Measurements from ENCODE around the gene STUB1.

The STUB1 gene

DNA sequence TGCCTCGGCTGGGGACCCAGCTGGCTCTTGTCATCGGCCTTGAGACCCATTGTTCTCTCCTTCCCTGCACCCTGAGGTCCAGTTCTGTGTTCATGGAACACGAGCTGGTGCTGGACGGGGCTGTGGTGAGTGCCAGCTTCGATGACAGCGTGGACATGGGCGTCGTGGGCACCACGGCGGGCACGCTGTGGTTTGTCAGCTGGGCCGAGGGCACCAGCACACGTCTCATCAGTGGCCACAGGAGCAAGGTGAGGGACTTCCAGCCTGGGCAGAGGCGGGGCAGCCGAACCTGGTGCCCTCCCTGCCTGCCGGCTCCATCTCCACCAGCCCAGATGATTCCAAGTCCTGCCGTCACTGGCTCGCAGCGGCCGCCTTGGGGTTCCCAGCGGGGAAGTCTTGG is 17.6 kb upstream of the STUB1 start:
- no peak for DNase-seq (ENCODE audit: extremely low read depth in 1 of 2, low read depth in 1 of 2)

DNA sequence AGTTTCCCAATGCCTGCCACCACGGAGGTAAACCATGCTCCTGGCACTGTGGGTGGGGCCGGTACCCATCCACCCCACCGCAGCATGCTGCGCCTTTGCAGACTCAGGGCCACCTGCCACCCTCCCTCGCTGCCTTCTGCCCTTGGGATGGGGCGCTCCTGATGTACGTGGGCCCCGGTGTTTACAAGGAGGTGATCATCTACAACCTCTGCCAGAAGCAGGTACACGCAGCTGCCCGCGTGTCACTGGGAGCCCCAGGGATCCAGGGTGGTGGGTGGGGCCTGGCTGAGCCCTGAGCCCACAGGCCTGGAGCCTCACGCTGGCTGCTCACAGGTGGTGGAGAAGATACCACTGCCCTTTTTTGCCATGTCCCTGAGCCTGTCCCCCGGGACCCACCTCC is 13.6 kb upstream of the STUB1 start:
- no peak for DNase-seq (ENCODE audit: extremely low read depth in 1 of 2, low read depth in 1 of 2)

DNA sequence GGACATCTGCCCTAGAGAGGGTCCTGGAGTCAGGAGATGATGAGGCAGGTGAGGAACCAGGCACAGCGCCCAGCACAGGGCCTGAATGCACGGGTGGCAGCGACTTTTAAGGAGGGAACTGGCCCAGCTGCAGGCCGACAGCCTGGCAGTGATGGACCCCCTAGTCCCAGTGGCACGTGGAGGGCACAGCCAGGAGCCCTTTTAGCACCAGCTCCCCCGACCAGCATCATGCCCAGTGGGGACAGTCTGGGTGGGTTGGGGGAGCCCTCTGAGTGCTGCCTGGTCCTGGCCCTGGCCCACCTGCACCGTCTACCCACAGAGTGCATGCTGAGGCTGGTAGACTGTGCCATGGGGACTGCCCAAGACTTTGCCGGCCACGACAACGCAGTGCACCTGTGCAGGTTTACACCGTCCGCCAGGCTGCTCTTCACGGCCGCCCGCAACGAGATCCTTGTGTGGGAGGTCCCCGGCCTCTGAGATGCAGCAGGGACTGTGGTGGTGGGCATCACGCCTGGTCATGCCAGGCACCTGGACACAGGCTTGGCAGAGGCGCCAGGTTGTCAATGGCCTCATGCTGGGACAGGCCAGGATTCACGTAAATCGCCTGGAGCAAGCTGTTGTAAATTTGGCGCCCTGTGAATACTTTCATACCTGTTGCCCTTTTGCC is 13.0 kb upstream of the STUB1 start:
- DNase-seq (ENCODE audit: extremely low read depth in 1 of 2, low read depth in 1 of 2) = no peak

DNA sequence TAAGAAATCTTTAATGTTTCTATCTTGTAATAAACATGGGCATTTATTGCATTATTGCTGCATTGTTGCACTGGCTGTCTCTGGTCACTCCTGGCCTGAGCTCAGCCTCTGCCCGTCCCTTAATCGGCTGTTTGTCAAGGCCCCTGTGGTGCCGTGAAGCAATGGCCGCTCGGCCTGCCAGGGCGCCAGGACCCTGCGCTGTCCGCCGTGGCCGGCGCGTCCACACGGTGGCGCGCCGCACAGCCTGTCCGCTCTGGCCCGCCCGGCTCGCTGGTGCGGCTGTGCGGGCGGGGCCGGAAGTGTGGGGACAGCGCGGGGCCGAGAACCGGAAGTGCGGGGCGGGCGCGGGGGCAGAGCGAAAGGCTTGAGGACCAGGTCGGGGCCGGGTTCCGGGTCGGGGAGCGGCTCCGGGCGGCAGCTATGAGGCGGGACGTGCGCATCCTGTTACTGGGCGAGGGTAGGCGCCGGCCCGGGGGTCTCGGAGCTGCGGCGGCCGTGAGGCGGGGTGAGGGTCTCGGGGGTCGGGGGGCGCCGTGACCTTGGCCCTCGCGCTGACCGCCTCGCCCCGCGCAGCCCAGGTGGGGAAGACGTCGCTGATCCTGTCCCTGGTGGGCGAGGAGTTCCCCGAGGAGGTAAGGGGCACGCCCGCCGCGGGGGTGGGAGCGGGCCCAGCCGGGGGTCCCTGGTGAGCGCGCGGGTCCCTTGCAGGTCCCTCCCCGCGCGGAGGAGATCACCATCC is 12.3 kb upstream of the STUB1 start, which contains the start of gene RHOT2:
Gene RHOT2, plus strand, starts transcription at position 353 of the 739 bp plus-strand sequence. Its CDS starts 68 bp downstream, at position 421.
- DNase-seq (ENCODE audit: extremely low read depth in 1 of 2, low read depth in 1 of 2) = peak; percentile 87 to 92

DNA sequence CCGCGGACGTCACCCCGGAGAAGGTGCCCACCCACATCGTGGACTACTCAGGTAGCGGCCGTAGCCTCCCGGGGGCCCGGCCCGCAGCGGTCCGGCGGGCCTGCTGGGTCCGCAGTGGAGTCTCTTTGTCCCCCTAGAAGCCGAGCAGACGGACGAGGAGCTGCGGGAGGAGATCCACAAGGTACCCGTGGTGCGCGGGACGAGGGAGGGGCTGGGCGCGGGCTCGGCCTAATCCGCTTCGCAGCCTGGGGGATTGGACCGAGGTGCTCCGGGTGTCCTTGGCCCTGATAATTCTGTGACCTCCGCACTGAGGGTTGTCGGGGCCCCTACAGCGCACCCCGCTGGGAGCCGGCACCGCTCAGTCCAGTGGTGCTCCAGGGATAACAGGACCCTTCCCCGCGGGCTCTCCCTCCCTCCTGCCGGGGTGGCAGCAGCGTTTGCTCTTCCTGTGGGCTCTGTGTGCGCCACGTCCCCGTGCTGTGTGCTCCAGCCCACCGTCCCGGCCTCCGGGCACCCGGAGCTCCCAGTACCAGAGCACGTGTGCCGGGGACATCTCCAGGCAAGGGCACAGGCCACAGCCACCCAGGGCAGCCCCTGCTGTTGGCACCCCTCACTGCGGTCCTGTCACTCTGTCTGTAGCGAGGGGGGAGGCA is 11.6 kb upstream of the STUB1 start:
- DNase-seq (ENCODE audit: extremely low read depth in 1 of 2, low read depth in 1 of 2) = no peak

DNA sequence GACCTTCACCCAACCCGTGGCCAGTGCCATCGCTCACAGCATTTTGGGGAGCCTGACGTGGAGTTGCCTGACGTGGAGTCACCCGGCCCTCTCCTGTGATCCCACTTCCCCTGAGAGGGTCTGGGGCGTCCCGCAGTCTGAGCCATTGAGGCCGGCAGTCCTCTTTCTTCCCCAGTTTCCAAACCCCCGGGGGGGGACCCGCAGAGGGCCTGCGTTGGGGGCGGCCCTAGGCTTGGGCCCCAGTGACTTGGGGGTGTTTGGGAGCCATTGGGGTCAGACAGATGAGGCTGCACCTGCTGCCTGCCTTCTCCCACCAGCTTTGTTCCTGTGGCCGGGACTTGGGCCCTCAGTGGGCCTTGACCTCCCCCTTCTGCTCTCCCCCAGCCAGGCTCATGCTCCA is 10.5 kb upstream of the STUB1 start:
- no peak for DNase-seq (ENCODE audit: extremely low read depth in 1 of 2, low read depth in 1 of 2)

DNA sequence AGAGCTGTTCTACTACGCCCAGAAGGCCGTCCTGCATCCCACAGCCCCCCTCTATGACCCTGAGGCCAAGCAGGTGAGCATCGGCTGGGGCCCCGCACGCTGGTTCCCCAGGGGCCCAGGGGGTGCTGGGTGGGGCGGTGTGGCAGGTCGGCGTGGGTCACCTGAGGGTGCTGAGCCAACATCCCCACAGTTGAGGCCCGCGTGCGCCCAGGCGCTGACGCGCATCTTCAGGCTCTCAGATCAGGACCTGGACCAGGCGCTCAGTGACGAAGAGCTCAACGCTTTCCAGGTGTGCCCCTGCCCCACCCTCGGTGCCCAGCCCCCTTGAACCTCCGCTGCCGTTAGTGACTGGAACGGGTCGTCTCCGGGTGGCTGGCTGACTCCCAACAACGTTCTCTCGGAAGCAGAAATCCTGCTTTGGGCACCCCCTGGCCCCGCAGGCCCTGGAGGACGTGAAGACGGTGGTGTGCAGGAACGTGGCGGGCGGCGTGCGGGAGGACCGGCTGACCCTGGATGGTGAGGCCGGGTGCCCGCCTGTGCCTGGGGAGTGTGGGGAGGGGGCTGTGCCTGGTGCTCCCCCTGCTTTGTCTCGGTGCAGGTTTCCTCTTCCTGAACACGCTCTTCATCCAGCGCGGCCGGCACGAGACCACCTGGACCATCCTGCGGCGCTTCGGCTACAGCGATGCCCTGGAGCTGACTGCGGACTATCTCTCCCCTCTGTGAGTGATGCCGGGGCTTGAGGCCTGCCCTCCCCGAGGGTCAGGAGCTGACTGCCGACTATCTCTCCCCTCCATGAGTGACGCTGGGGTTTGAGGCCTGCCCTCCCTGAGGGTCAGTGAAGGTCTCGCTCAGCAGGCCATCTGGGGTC is 9.5 kb upstream of the STUB1 start:
- no peak for DNase-seq (ENCODE audit: extremely low read depth in 1 of 2, low read depth in 1 of 2)

DNA sequence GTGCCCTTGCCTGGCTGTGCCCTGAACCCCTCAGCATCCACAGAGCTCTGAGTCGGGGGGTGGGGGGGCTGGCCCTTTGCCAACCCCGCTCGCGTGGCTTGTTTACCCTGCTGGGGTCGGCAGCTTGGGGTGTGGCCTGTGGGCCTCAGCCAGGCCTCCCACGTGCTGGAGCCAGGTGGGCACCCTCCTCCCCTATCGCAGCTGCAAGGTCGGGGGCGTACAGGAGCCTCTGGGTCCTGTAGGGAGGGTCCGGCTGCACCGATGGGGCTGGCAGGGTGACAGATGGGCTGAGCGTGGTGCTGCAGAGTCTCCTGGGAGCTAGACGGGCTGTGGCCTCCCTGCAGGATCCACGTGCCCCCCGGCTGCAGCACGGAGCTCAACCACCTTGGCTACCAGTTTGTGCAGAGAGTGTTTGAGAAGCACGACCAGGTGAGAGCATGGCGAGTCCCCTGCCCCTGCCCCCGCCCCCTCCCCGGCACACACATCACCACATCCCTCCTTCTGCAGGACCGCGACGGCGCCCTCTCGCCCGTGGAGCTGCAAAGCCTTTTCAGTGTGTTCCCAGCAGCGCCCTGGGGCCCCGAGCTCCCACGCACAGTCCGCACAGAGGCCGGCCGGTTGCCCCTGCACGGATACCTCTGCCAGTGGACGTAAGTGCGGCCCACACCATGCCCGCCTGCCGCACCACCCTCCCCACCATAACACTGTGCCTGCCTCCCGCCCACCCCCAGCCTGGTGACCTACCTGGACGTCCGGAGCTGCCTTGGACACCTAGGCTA is 8.7 kb upstream of the STUB1 start:
- DNase-seq (ENCODE audit: extremely low read depth in 1 of 2, low read depth in 1 of 2) = no peak

DNA sequence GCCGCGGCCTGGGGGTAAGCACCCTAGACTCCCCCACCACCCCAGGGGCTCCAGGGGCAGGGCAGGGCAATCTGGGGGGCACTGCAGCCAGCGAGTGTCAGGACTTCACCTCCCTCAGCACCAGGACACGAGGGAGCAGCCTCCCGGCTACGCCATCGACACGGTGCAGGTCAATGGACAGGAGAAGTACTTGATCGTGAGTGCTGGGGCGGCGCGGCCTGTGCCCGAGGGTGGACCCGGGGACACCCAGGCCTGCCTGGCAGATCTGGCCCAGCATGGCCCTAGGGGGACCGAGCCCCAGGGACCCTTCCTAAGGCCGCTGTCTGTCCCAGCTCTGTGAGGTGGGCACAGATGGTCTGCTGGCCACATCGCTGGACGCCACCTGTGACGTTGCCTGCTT is 7.8 kb upstream of the STUB1 start:
- no peak for DNase-seq (ENCODE audit: extremely low read depth in 1 of 2, low read depth in 1 of 2)

DNA sequence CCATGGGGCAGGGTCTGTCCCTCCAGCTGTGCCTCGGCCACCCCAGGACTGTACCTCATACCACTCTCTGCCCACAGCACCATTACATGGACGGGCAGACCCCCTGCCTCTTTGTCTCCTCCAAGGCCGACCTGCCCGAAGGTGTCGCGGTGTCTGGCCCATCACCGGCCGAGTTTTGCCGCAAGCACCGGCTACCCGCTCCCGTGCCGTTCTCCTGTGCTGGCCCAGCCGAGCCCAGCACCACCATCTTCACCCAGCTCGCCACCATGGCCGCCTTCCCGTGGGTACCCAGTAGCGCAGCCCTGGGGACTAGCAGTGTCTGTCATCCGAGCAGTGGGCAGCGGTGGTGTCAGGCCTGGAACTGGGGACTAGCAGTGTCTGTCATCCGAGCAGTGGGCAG is 7.4 kb upstream of the STUB1 start:
- DNase-seq (ENCODE audit: extremely low read depth in 1 of 2, low read depth in 1 of 2) = no peak

DNA sequence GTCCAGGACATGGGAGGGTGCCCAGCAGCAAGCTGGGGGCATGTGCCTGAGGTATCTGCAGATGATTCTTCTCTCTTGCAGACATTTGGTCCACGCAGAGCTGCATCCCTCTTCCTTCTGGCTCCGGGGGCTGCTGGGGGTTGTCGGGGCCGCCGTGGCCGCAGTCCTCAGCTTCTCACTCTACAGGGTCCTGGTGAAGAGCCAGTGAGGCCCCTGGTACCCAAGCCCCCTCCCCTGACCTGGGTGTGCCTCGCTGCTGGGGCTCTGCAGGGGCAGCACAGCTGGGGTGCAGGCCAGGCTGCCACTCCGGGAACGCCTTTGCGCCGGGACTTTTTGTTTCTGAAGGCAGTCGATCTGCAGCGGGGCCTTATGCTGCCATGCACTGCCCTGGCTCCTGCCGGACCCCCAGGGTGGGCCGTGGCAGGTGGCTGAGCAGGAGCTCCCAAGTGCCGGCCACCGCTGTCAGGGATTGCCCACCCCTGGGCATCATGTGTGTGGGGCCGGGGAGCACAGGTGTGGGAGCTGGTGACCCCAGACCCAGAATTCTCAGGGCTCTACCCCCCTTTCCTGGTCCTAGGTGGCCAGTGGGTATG is 6.7 kb upstream of the STUB1 start:
- DNase-seq (ENCODE audit: extremely low read depth in 1 of 2, low read depth in 1 of 2) = no peak

DNA sequence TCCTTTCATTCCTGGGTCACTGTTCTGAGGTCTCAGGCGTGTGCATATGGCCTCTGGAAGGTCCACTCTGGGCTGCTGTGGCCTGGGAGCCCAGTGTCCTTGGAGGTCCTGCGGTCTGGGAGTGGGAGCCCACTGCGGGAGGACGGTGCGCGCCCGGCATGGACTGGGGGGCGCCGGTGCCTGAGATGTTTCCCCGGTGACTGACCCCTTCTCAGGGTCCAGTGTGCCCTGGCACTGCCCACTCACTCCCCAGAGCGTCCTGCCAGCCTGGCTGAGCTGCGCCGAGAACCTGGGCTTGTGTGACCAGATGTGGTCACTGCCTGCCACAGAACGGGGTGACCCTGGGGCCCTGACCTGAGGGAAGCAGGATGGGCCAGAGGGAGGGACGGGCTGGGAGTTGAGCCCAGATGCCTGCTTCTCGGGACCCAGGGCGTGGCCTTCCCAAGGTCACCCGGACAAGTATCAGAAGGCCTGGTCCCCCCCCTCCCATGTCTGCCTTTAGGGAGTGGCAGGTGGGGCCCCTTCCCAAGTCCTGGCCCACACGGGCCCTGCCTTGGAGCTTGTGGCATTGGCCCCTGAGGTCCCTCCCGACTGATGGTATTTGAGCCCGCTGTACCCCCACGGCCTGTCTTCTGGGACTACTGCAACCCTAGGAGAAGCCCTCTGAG is 5.9 kb upstream of the STUB1 start:
- no peak for DNase-seq (ENCODE audit: extremely low read depth in 1 of 2, low read depth in 1 of 2)

DNA sequence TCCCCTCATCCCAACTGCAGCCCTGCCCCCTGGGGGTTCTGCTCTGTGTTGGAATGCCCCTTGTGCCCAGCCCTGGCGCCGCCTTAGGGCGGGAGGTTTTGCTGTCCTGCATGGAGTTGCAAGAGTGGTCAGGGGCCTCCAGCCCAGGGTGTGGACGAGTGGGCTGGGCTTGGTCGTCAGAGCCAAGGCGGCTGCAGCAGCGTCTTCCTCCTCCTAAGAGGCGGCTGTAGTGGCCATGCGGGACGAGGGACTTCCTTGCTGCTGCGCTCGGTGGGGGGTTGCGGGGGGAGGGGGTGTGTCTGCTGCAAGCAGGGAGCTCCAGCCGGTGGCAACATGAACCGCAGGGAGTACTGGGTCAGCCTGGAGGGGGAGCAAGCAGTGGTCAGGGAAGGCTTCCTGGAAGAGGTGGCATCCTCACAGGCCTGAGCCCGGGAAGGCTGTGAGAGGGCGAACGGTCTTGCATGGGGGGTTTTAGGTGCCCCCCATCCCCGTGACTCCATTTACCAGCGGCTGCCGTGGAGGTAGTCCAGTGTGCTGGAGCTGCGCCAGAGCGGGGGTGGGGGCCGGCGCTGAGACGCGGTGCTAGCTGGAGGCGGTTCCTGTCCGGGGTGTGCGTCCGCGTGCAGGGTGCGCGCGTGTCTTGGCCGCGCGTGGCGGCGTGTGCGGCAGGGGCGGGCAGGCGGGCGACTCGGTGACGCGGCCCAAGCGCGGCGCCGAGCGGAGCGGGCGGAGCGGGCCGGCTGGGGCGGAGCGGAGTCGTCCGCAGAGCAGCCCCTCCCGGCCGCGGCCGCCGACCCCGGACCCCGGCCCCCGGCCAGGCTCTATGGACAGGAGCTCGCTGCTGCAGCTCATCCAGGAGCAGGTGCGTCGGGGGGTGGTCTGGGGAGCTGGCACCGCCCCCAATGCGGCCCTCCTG is 5.0 kb upstream of the STUB1 start, which contains the start of gene RHBDL1:
Gene RHBDL1, plus strand, starts transcription at position 704 of the 916 bp plus-strand sequence. Its CDS starts 120 bp downstream, at position 824.
- DNase-seq (ENCODE audit: extremely low read depth in 1 of 2, low read depth in 1 of 2) = no peak

DNA sequence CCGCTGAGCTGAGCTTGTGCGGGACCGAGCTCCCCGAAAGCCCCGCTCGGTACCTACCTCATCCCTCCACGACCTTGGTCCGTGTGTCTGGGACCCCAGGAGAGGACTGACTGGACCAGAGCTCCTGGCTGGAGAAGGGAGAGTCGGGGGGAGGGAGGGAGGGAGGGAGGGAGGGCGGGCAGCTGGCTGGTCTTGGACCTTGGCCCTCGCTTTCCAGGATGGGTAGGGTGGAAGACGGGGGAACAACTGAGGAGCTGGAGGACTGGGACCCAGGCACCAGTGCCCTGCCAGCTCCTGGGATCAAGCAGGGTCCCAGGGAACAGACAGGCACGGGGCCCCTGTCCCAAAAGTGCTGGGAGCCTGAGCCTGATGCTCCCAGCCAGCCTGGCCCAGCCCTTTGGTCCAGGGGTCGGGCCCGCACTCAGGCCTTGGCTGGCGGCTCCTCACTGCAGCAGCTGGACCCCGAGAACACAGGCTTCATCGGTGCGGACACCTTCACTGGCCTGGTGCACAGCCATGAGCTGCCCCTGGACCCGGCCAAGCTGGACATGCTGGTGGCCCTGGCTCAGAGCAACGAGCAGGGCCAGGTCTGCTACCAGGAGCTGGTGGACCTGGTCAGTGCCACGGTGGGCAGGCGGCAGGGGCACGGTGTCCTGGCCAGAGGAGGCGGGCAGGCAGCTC is 4.2 kb upstream of the STUB1 start:
- DNase-seq (ENCODE audit: extremely low read depth in 1 of 2, low read depth in 1 of 2) = no peak

DNA sequence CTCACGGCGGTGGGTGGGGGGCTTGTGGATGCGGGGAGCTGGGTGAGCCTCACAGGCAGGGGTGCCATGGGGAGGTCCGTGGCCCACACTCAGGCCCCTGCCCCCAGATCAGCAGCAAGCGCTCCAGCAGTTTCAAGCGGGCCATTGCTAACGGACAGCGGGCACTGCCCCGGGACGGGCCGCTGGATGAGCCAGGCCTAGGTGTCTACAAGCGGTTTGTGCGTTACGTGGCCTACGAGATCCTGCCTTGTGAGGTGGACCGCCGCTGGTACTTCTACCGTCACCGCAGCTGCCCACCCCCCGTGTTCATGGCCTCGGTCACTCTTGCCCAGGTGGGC is 3.7 kb upstream of the STUB1 start:
- no peak for DNase-seq (ENCODE audit: extremely low read depth in 1 of 2, low read depth in 1 of 2)

DNA sequence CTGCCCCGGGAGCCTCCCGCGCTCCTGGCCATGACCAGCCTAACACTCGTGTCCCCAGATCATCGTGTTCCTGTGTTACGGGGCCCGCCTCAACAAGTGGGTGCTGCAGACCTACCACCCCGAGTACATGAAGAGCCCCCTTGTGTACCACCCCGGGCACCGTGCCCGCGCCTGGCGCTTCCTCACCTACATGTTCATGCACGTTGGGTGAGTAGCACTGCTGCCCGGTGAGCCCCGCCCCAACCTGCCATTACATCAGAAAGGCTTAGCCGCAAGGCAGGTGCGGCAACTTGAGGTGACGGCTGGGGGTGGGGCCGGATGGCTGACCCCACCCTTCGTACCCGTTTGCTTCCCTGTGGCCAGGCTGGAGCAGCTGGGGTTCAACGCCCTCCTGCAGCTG is 3.3 kb upstream of the STUB1 start:
- no peak for DNase-seq (ENCODE audit: extremely low read depth in 1 of 2, low read depth in 1 of 2)

DNA sequence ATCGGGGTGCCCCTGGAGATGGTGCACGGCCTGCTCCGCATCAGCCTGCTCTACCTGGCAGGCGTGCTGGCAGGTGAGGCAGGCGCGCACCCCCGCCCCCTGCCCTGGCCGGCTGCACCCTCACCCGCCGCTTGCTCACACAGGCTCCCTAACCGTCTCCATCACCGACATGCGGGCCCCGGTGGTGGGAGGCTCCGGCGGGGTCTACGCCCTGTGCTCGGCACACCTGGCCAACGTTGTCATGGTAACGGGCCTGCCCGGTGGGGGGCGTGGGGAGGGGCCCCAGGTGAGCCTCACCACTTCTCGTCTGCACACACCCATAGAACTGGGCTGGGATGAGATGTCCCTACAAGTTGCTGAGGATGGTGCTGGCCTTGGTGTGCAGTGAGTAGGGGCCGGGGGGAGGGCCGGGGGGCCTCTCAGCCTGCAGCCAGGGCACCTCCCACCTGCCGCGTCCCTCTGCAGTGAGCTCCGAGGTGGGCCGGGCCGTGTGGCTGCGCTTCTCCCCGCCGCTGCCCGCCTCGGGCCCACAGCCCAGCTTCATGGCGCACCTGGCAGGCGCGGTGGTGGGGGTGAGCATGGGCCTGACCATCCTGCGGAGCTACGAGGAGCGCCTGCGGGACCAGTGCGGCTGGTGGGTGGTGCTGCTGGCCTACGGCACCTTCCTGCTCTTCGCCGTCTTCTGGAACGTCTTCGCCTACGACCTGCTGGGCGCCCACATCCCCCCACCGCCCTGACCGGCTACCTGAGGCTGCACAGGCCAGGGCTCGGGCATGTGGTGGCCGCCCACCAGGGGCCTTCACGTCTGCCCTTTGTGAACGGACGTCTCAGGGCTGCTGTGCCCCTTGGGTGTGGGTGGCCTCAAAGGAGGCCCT is 2.7 kb upstream of the STUB1 start:
- DNase-seq (ENCODE audit: extremely low read depth in 1 of 2, low read depth in 1 of 2) = no peak
